ENCODE measurements around the gene ARPP21. TPM values are rescaled to one million over a fixed set of nuclear protein-coding genes. Genes with fewer than 3 reads are reported as not detected.

The ARPP21 gene
- total RNA-seq, 1 experiment from 2014 or later = not detected

DNA sequence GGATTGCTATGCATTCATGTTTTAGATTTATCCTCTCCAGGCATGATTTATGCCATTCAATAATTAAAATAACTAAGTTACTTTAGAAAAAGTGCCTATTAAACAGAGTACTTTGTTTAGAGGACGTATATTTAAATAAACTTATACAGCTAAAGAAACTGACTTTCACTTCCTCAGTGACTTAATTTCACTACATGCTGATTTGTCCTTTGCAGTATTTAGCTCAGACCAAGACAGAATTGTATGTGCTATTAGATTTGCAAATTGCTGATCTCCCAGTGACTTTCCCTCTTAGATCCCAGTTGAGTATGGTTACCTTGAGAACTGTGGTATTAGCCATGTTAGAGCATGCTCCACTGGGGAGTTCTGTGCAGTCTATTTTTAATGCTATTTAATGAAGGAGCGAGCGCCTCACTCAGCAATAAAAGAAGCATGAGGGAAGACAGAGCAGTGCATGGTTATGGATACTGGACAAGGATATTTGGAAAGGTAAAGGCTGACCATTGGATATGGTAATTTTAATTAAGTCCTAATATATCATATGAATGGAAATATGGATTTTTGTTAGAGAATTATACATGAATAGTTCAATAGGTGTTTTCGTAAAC is 2.7 kb downstream of the ARPP21 start:
- DNase-seq (ENCODE audit: low read depth) = no peak

DNA sequence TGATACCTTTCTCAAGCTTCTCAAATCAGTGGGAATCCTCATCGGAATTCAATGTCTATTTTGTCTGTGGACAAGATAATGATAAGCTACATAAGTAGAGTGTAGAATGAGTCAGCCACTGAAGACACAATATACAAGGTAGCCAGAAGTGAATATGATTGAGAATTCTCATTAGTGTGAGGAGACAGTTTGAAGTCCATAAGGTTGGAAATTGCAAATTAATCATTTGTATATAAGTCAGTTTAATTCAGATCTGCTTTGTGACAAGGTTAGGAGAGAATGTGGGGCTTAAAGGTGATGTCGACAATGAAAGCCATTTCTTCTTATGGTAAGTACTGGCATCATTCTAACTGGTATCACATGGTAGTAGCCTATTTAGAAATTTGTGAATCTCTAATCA is 4.2 kb downstream of the ARPP21 start:
- no peak for DNase-seq (ENCODE audit: low read depth)

DNA sequence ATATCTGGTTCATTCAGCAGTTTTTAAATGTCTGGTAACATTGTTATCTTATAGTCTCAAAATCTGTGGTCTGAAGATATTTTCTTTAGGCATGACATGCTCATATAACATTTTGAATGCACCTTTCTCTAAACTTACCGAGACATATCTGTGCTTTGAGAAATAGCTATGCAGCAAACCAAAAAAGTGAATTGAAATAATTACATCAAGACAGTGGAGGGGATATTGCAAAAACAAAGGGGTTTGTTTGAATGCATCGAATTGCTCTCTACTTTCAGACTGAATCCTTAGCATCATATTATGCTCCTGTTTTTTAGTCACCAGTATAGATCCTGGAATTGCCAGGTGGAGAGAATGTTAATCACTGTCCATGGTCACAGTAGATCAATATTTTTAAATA is 5.1 kb downstream of the ARPP21 start:
- DNase-seq (ENCODE audit: low read depth) = no peak

DNA sequence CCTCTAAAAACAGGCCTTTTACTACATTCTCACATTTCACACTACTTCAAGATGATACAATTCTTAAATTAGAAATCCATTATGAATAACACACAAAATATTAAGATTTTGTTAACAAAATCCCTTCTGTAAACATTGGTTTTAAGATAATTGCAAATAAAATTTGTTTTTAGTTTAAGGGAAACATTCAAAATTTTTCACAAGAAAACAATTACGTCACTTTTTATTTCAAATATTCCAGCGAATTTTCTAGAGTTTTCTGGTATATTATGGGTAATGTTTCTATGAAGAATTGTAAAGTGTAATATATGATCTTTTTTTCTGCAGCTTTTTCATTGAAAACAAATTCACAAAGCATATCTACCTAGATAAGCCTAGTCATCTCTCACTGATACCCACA is 5.9 kb downstream of the ARPP21 start:
- no peak for DNase-seq (ENCODE audit: low read depth)

DNA sequence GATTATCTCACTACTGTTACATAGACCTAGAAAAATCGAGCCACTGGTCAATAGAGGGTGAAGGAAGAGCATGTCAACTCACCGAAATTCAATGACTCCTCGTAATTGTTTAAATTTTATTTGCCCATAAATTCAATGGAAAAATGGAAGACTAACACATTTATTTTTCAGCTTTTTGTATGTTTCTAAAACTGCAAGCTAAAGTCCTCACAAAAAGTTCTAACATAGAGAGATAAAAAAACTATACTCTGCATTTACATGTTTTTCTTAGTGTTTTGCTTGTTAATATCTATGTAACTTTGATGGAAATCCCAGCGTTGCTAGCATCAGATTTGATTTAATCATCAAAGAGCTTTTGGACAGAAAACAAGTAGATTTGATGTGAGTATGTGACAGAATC is 6.8 kb downstream of the ARPP21 start:
- no peak for DNase-seq (ENCODE audit: low read depth)

DNA sequence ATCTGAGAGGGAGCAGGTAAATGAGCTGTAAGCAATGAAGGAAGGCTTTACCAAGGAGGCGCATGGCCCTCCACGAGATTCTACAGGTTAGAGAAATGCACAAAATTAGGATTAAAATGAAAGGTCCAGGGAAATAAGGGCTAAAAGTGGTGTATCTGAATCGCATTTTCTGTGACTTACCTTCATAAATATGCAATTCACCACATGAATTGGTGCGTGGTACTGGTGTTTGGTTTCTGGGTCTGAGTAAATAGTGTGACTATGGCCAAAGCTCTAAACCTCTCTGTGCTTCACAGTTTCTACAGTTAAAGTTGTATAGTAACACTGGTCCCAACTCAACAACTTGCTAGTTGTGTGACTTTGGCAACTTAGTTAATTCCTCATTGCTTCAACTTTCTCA is 8.1 kb downstream of the ARPP21 start:
- DNase-seq (ENCODE audit: low read depth) = no peak

DNA sequence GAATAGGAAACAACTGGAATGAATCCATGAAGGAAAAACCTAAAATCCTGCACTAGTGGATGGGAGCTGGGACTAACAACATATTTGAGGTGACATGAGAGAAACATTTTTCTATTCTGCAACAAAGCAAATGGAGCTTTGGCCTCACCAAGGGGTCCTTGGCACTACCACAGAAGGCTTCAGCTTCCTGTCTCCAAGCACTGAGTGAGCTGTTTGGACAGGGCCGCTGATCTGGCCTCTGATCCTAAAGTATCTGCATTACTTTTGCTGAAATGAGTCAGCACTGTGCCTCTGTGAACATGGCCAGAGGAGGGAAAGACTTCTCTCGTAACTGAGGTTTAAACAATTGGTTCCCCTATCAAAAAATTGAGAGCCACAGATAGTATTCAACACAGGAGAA is 9.0 kb downstream of the ARPP21 start:
- peak; percentile 14 for DNase-seq (ENCODE audit: low read depth)

DNA sequence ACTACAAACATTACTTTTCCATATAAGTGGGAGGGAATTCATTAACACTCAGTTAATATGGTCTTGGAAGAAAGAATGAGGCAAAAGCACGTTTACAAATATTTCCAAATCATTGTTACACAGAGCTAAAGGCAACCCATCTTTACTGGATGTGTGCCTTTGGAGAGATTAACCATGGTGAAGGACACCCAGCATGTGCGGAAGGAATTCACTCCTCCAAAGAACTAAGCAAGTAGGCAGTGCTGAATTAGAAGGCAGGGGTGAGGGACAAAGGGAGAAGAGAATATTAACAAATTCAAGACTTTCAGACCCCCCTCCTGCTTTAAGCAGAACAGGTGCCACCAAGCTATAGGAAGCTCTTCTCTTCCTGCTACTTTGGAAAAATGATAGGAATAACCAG is 10.1 kb downstream of the ARPP21 start:
- no peak for DNase-seq (ENCODE audit: low read depth)

DNA sequence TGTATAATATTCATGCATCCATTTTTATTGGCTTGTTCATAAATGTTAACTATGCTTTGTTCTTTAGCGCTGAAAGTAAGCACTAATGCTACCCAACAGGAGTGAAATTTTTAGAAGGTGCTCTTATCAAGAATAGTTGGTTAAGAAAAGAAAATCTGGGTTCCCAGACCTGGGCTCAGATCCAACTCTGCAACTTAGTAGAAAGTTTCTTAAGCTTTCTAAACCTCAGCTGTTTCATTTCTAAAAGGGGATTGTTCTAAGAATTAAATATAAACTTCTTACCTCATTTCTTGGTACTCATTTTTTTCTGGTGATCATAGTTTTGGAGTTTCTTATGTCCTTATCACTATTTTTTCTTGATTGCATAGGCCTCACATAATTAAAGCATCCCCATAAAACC is 12.1 kb downstream of the ARPP21 start:
- DNase-seq (ENCODE audit: low read depth) = no peak

DNA sequence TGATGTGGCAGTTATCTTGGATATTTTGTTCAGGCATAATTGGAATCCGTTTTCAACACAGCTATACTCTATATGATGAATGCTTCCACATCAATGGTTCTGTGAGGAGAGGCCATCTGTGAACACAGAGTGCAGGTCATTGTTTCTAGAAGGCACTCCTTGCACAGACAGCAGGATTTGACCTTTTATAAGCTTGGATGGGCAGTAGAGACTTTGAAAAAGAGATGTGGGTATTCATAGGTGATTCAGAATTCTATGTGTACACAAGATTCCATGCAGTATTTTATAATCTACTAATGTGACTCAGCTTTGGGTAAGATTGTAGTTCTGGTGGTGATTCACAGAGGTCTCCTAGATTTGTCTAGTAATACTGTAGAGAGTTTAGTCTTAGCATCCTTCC is 12.5 kb downstream of the ARPP21 start:
- peak; percentile 27 for DNase-seq (ENCODE audit: low read depth)

DNA sequence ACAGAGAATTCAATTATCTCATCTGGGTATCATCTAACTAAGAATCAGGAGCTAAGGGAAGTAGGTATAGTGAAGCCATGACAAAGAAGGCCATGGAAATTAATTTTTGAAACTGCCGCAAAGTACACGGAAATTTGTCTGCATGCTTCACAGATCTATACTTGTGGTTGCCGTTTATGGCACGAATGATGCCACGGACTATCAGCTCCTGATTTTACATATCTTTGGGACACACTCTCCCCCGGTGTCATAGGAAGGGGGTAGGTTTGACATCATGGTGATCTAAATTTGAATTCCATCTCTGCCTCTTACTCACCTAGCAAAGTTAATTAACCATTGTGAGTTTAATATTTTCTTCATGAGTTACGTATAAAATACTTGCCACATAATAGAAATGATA is 14.0 kb downstream of the ARPP21 start:
- DNase-seq (ENCODE audit: low read depth) = no peak

DNA sequence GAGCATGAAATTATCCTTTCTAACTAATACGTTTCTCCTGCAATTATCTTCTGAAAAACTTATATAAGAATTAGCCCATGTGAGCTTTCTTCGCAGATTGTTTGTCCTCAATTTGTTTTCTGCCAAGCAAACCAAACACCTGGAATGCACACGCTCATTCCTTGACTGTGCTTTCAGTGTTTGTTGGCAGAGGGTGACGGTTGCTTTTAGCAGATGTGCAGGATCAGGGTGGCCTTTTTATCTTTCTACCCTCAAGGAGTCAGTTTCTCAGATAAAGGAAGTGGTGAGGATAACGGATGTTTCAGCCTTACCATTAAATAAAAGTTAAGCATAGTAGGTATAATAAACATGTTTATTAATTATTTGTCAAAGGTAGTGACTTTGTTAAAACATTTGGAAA is 15.2 kb downstream of the ARPP21 start:
- DNase-seq (ENCODE audit: low read depth) = no peak

DNA sequence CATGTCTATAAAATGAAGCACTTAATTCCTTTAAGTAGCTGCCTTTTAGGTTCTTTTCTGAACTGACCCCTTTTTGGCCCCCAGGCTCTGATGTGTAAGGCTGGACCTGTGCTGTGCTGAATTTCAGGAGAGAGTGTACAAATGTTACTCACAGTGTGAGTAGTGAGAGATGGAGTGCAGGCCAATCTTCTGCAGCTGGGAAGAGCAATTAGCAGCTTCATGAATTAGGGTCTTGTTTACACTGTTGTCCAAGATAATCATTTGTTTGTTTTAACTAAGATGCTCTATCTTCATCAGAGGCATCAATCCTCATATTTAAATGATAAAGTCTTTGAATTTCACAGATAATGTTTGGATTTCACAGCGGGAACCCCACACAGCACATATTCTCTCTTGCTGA is 19.4 kb downstream of the ARPP21 start:
- DNase-seq (ENCODE audit: low read depth) = no peak

DNA sequence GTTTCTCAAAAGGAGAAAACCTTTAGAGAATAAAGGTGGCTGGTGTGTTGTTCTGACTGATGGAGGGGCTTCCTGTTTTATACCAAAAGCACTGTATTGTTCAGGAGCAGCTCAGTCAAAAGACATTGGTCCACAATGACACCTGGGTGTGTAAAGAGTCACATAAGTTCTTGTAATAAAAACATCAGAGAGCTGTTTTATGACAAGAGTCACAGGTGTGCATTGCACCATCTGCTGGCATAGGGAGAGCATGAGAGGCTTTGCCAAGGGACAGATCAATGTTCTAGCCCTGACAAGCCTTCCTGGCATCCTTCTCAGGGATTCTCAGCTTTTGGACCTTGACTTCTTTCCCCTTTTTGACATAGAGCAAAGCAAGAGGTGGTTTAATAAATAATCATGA is 20.4 kb downstream of the ARPP21 start:
- DNase-seq (ENCODE audit: low read depth) = no peak

DNA sequence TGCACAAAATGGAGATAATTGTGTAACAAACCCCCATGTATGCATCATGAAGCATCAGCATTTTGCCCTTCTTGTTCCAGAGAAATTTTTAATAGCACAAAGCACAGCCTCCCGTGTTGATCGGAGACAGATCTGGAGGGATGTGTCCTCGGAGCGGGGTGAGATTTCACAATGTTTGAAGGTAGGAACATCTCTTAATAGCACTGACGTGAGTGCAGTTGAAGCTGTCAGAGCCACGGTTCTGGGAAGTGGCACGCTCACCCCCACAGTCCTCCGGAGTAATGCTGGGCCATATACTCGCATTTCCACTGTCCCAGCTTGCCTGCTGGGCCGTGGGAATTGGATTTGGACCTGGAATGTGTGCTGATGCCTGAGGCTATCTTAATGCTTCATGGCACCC is 24.1 kb downstream of the ARPP21 start:
- DNase-seq (ENCODE audit: low read depth) = no peak

DNA sequence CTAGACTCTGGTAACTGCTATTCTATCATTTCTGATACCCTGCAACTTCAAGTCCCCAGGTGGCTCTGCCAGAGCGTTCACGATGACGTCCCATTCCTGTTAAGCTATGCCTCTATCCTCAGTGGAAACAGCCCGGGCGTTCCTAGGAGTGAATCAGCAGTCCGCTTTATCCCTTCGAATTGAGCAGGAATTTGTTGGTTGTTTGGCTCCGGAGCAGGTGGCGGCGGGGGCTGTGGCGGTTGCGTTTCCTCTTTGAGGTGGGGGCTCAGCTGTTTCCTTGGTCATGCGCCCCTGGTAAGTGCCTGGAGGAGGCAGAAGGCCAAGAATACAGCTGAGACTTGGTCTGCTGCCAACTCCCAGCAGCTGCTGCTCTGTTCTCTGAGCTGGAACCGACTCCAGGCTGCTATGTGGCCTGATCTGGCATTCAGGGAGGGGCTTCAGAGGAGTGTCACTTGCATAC is 25.2 kb downstream of the ARPP21 start:
- DNase-seq (ENCODE audit: low read depth) = peak; percentile 44

DNA sequence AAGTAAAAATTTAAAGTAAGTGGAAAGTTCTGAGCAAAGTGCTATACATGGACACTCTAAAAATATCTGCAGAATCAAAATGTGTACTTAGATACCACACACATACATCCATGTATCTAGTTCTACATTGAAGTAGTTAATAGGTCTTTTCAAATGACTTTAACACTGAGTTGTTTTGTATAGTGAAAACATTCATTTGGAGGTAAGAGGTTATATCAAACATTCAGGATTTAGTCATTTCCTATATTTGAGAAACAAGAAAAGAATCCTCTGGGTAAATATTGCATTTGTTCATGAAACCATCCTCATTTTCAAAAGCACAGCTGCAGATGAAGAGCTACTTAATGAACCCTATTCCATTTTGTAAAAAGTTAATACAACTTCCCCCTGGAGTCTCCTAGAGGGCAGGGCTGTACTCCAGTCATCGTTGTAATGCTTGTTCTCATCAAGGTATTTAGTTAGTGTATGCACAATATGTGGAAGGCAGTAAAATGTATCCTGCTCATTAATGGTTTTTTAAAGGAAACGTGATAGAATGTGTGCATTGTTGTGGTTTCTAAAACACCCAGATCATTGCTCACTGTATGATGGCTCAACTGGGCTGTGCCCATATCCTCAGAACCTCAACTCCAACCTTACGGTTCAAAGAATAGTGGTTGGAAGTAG is 26.2 kb downstream of the ARPP21 start:
- peak; percentile 33 for DNase-seq (ENCODE audit: low read depth)

DNA sequence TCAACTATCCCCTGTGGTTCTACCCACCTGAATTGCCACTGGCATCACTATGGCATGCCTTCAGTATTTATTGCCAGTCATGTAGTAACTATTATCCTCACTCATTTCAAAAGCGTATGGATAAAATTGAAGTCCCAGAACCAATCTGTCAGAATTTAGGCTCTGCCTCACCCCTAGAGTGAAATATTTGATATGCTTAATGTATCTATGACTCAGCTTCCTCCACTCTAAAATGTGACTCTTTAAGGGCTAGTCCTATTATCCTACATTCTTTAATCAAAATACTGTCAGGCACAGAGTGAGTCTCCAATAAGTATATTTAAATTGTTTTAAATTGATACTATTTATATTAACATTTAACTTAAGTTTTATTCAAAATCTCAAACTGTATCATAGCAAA is 27.6 kb downstream of the ARPP21 start:
- no peak for DNase-seq (ENCODE audit: low read depth)

DNA sequence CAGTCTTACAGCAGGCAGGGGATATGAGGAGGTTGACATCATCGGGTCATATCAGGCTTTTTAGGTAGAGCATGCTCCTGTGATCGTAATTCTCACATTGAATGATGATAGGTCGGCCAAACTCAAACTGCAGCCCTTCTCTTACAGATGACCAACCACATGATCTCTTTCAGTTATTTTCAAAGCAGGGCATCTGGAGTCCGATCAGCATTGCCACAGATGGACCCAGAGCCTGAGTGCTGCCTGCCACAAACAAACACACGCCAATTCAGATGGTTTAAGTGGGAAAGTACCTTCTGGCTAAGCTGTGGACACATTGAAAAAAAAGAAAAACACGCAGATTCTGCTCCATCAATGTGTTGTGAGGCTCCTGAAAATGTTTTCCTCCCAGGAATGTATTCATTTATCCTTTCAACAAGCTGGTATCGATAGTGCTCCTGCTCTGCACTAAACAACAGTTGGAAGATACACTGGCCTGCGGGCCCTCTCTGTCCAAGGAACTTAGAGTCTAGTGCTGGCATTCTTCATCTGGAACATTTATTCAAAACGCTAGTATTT is 31.2 kb downstream of the ARPP21 start:
- DNase-seq (ENCODE audit: low read depth) = no peak

DNA sequence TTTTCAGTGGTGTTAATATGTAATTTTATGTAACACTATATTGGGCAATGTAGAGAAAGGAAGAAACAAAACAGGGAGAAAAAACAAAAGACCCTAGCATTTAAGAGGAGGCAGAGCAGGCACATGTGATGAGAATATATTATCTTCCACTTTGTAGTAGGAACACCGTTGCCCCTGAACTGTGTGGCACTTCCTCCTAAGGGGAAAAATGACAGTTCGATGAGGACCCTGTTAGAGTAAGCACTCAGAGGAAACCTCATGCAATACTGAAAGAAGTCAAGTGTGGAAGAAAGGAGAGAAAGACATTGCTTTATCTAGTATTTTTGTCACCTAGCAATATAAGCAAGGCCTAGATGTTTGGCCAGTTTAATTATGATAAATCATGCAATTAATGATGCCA is 32.2 kb downstream of the ARPP21 start:
- no peak for DNase-seq (ENCODE audit: low read depth)

DNA sequence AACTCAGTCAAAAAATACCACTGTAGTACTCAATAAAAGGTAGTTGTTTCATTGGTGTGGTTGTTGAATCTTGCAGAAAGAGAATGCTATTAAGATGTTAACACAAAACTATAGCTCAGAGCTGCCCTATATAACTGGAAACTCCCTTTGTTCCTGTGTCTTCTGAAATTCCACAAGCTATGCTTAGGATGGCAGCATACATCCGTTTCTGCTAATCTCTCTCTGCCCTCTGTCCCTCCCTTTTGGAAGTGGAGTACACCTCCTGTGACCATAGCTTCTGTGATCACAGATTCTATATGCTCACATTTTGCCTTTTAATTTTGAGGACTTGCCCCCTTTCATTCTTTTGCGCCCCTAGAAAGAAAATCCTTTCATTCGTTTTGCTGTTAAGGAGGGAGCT is 33.7 kb downstream of the ARPP21 start:
- no peak for DNase-seq (ENCODE audit: low read depth)

DNA sequence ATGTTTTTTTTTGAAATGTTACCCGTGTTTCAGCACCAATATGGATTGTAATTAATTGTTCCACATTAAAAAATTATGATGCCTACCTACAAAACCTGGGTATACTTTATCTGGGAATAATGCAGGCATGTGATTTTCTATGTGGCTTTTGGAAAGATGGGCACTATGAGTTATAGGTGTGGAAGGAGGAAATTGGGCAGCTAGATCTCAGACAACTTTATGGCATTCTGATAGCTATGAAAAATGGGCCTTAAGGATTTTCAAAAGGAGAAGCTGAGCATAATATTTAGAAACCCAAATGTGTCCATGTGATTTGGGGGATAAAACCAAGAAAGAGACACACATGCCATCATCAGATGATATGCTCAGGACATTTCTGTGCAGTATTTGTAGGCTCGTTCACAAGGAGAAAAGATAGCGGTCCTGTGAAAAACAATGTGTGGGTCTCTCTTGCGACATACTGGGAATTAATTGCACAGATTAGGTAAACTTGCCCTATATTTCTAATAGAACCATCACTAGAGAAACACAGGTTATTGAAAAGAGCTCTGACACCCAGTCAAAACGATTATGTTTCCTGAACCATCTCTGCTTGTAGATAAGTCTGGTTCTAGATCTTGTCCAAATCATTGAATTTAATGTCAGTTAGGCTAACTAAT is 35.3 kb downstream of the ARPP21 start:
- no peak for DNase-seq (ENCODE audit: low read depth)

DNA sequence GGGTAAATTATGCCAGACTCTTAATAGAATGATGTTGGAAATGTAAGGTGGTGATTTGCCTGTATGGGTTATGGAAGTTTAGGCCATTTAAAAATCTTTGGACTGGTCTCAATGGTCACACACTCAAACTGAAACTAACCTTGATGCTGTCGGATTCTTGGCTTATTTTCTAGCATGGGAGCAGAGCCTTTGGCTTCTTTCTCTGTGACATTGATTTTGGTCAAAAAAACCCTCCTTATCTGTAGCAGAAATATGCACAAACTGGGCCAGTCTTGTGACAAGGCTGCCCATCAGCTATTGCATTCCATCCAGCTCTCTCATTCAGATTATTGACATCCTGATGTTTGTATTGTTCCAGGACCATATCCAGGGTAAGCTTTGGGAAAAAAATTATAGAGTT is 35.9 kb downstream of the ARPP21 start:
- DNase-seq (ENCODE audit: low read depth) = no peak
